GM12875 (cell line): ENCODE results near the gene NR6A1.

Experiments
- H3K4me3 ChIP-seq: one replicate; pipeline ENCODE4 v1.5.1; 2011; ENCODE audit warnings: low read depth, low read length, control low read depth
- CTCF ChIP-seq: IDR thresholded peaks from 2 replicates; pipeline ENCODE4 v1.5.1; 2011; ENCODE audit warnings: low read depth, mild to moderate bottlenecking, control low read depth, inconsistent platforms, low read length, moderate library complexity, borderline replicate concordance; ENCODE audit not compliant: insufficient read depth

The NR6A1 gene

GRCh38 chr9:124486778-124487259 lies 284.3 kb downstream of the NR6A1 start:
- no peak overlapping the region for H3K4me3 ChIP-seq

GRCh38 chr9:124485936-124486335 lies 285.2 kb downstream of the NR6A1 start:
- no peak overlapping the region for H3K4me3 ChIP-seq
- no peak for TF ChIP-seq CTCF

More at GRCh38 chr9:124486778-124487259, 284.3 kb downstream of the NR6A1 start:
- no peak for TF ChIP-seq CTCF

- no peak overlapping the region for H3K4me3 ChIP-seq
- no peak for TF ChIP-seq CTCF
Measured at GRCh38 chr9:124485201-124485600, 285.9 kb downstream of the NR6A1 start.

- TF ChIP-seq CTCF, result no peak
Measured at GRCh38 chr9:124483481-124483880, 287.6 kb downstream of the NR6A1 start.

GRCh38 chr9:124482431-124483031 lies 288.6 kb downstream of the NR6A1 start:
- H3K4me3 ChIP-seq, result no peak overlapping the region
- no peak for TF ChIP-seq CTCF

More at GRCh38 chr9:124483481-124483880, 287.6 kb downstream of the NR6A1 start:
- H3K4me3 ChIP-seq, result no peak overlapping the region

GRCh38 chr9:124481115-124481514 lies 290.0 kb downstream of the NR6A1 start:
- no peak overlapping the region for H3K4me3 ChIP-seq
- no peak for TF ChIP-seq CTCF

GRCh38 chr9:124480621-124480981 lies 290.5 kb downstream of the NR6A1 start:
- peak; percentile 81 for TF ChIP-seq CTCF
- no peak overlapping the region for H3K4me3 ChIP-seq
